H9 (cell line): ENCODE results near the gene PPP3CA. TPM values are rescaled to one million over a fixed set of nuclear protein-coding genes. Genes with fewer than 3 reads are reported as not detected.

Experiments used
- DNase-seq: peaks from one replicate; pipeline ENCODE4 v3.0.0-alpha.2; 2017
- H2AFZ ChIP-seq: one replicate; pipeline ENCODE4 v1.6.1; 2013; ENCODE audit warnings: mild to moderate bottlenecking, low read length, control low read depth, moderate library complexity
- H2AK5ac ChIP-seq: 2 replicates; pipeline ENCODE4 v1.6.1; 2013; ENCODE audit warnings: low read length, control low read depth, mixed read lengths; ENCODE audit not compliant: insufficient read length
- H2BK120ac ChIP-seq: one replicate; pipeline ENCODE4 v1.6.1; 2013; ENCODE audit warnings: low read depth, mild to moderate bottlenecking, low read length, control low read depth, inconsistent platforms; ENCODE audit not compliant: poor library complexity, severe bottlenecking
- H2BK12ac ChIP-seq: 2 replicates; pipeline ENCODE4 v1.6.1; 2013; ENCODE audit warnings: low read length, control low read depth, mixed read lengths, low read depth; ENCODE audit not compliant: insufficient read length
- H2BK15ac ChIP-seq: 2 replicates; pipeline ENCODE4 v1.6.1; 2013; ENCODE audit warnings: low read depth, low read length, control low read depth
- H2BK20ac ChIP-seq: one replicate; pipeline ENCODE4 v1.6.1; 2013; ENCODE audit warnings: low read depth, mild to moderate bottlenecking, low read length, control low read depth, inconsistent platforms; ENCODE audit not compliant: poor library complexity, severe bottlenecking
- H2BK5ac ChIP-seq: 2 replicates; pipeline ENCODE4 v1.6.1; 2013; ENCODE audit warnings: low read length, control low read depth, mixed read lengths; ENCODE audit not compliant: insufficient read length
- H3K14ac ChIP-seq: 2 replicates; pipeline ENCODE4 v1.6.1; 2013; ENCODE audit warnings: low read length, control low read depth; ENCODE audit not compliant: insufficient read depth
- H3K18ac ChIP-seq: 2 replicates; pipeline ENCODE4 v1.6.1; 2013; ENCODE audit warnings: low read depth, mild to moderate bottlenecking, mixed read lengths, low read length, control low read depth; ENCODE audit not compliant: insufficient read length
- H3K23ac ChIP-seq: 2 replicates; pipeline ENCODE4 v1.6.1; 2013; ENCODE audit warnings: low read length, control low read depth, mixed read lengths, low read depth; ENCODE audit not compliant: insufficient read length
- H3K23me2 ChIP-seq: 2 replicates; pipeline ENCODE4 v1.6.1; 2013; ENCODE audit warnings: low read depth, mild to moderate bottlenecking, mixed read lengths, low read length, control low read depth; ENCODE audit not compliant: insufficient read length, poor library complexity, severe bottlenecking
- H3K27ac ChIP-seq: 2 replicates; pipeline ENCODE4 v1.5.1; 2013; ENCODE audit warnings: low read length, control low read depth, mixed read lengths, low read depth; ENCODE audit not compliant: insufficient read length
- H3K27me3 ChIP-seq: 2 replicates; pipeline ENCODE4 v1.6.1; 2013; ENCODE audit warnings: low read length, control low read depth, inconsistent platforms; ENCODE audit not compliant: insufficient read depth
- H3K4ac ChIP-seq: 2 replicates; pipeline ENCODE4 v1.6.1; 2013; ENCODE audit warnings: low read depth, mild to moderate bottlenecking, control low read depth, inconsistent platforms, low read length, moderate library complexity
- H3K4me1 ChIP-seq: 2 replicates; pipeline ENCODE4 v1.6.1; 2013; ENCODE audit warnings: low read length, control low read depth, inconsistent platforms; ENCODE audit not compliant: insufficient read depth
- H3K4me2 ChIP-seq: 2 replicates; pipeline ENCODE4 v1.6.1; 2013; ENCODE audit warnings: low read length, control low read depth, mixed read lengths; ENCODE audit not compliant: insufficient read length, insufficient read depth
- H3K56ac ChIP-seq: 2 replicates; pipeline ENCODE4 v1.6.1; 2013; ENCODE audit warnings: low read depth, mild to moderate bottlenecking, mixed read lengths, low read length, control low read depth; ENCODE audit not compliant: insufficient read length
- H3K79me1 ChIP-seq: 2 replicates; pipeline ENCODE4 v1.6.1; 2013; ENCODE audit warnings: low read depth, mild to moderate bottlenecking, moderate library complexity, low read length, control low read depth, inconsistent platforms; ENCODE audit not compliant: insufficient read depth, poor library complexity, severe bottlenecking
- H3K79me2 ChIP-seq: 2 replicates; pipeline ENCODE4 v1.6.1; 2013; ENCODE audit warnings: low read length, control low read depth, inconsistent platforms; ENCODE audit not compliant: insufficient read depth
- H3K9ac ChIP-seq: 2 replicates; pipeline ENCODE4 v1.6.1; 2013; ENCODE audit warnings: low read length, control low read depth, mixed read lengths; ENCODE audit not compliant: insufficient read length; ENCODE audit errors: extremely low read depth
- H3K9me3 ChIP-seq: one replicate; pipeline ENCODE4 v1.6.1; 2013; ENCODE audit warnings: low read depth, low read length, inconsistent platforms; ENCODE audit not compliant: control insufficient read depth
- H3T11ph ChIP-seq: one replicate; pipeline ENCODE4 v1.6.1; 2013; ENCODE audit warnings: mild to moderate bottlenecking, low read length, control low read depth, inconsistent platforms
- H4K20me1 ChIP-seq: one replicate; pipeline ENCODE4 v1.6.1; 2013; ENCODE audit not compliant: control insufficient read depth, insufficient read length, insufficient read depth
- H4K5ac ChIP-seq: 2 replicates; pipeline ENCODE4 v1.6.1; 2013; ENCODE audit warnings: low read depth, mild to moderate bottlenecking, mixed read lengths, low read length, control low read depth; ENCODE audit not compliant: insufficient read length
- H4K8ac ChIP-seq: replicated peaks from 2 replicates; pipeline ENCODE4 v1.6.1; 2013; ENCODE audit warnings: low read length, control low read depth, mixed read lengths, low read depth; ENCODE audit not compliant: insufficient read length
- H4K91ac ChIP-seq: 2 replicates; pipeline ENCODE4 v1.6.1; 2013; ENCODE audit warnings: low read depth, mild to moderate bottlenecking, moderate library complexity, mixed read lengths, low read length, control low read depth; ENCODE audit not compliant: insufficient read length
- H3K27ac Mint-ChIP-seq, 3 experiments: 2 replicates in 2 of 3; 3 replicates in 1 of 3; pipeline ENCODE4 v1.8.0; 2020 to 2021; ENCODE audit warnings: mixed read lengths in 3 of 3, mild to moderate bottlenecking in 1 of 3, moderate library complexity in 1 of 3
- H3K27me3 Mint-ChIP-seq: 2 replicates; pipeline ENCODE4 v1.8.0; 2021; ENCODE audit warnings: low read depth, mild to moderate bottlenecking, moderate library complexity, mixed read lengths
- H3K36me3 Mint-ChIP-seq, 3 experiments: 2 replicates in 2 of 3; 3 replicates in 1 of 3; pipeline ENCODE4 v1.8.0; 2020 to 2021; ENCODE audit warnings: low read depth in 3 of 3, mixed read lengths in 3 of 3; ENCODE audit not compliant: insufficient read depth in 1 of 3
- H3K4me1 Mint-ChIP-seq, 2 experiments: 2 replicates each; pipeline ENCODE4 v1.8.0; 2020; ENCODE audit warnings: mixed read lengths in 2 of 2
- H3K4me3 Mint-ChIP-seq, 2 experiments: 2 replicates in 1 of 2; 3 replicates in 1 of 2; pipeline ENCODE4 v1.8.0; 2020 to 2021; ENCODE audit warnings: mild to moderate bottlenecking in 2 of 2, mixed read lengths in 2 of 2, moderate library complexity in 1 of 2
- H3K9me3 Mint-ChIP-seq, 2 experiments: 2 replicates in 1 of 2; 3 replicates in 1 of 2; pipeline ENCODE4 v1.8.0; 2020; ENCODE audit warnings: mild to moderate bottlenecking in 2 of 2, mixed read lengths in 2 of 2, moderate library complexity in 1 of 2
- CTCF ChIP-seq: fragments of 200-600 bp; sonication (generic); conservative IDR thresholded peaks from 3 replicates; pipeline ENCODE4 v1.8.0; 2021; ENCODE audit warnings: antibody characterized with exemption, mild to moderate bottlenecking
- WGBS: extraction: QIAGEN DNeasy Blood & Tissue Kit; methylation state at CpG from one replicate; pipeline ENCODE4 v1.1.7; 2013; ENCODE audit warnings: missing lambda C conversion rate, low lambda C conversion rate, mixed read lengths; ENCODE audit not compliant: insufficient read length; ENCODE audit errors: extremely low coverage; 5-methylcytosine and 5-hydroxymethylcytosine counted together
- total RNA-seq: library from RNA; stranded (reverse); gene quantifications from 2 replicates; pipeline ENCODE4 v1.2.1, GENCODE V29; 2021

Gene PPP3CA
- total RNA-seq, 1 experiment from 2014 or later = 16.8 TPM

GRCh38 chr4:101199507-101200285 lies 147.6 kb downstream of the PPP3CA start:
- TF ChIP-seq CTCF = no peak
- Mint-ChIP-seq H3K27me3 (no peaks in the 10 kb centered on the region), H3K4me1 (peaks cover 6 to 14% of the 10 kb centered on the region in 2 experiments; a peak in 3 of 4 replicates), H3K36me3 (peaks cover 0 to 3% (median 0%) of the 10 kb centered on the region in 3 experiments; a peak in 2 of 7 replicates), H3K4me3 (no peak overlapping the region), H3K9me3 (no peaks in the 10 kb centered on the region), H3K27ac (no peak overlapping the region)
- H4K20me1 ChIP-seq = no peaks in the 10 kb centered on the region
- no peak overlapping the region for H3K4ac ChIP-seq
- no peaks in the 10 kb centered on the region for H3K27me3 ChIP-seq
- no peak overlapping the region for H3K14ac ChIP-seq
- peaks cover 6% of the 10 kb centered on the region; the same call in 1 of the 2 replicates for H3K4me1 ChIP-seq
- peaks cover 3% of the 10 kb centered on the region for H3K79me1 ChIP-seq
- no CpG with 5 or more reads among the region's 3 CpGs for WGBS
- no peaks in the 10 kb centered on the region for H3K9me3 ChIP-seq
- no peak overlapping the region for H4K91ac ChIP-seq
- no peak overlapping the region for H2AFZ ChIP-seq
- no peak overlapping the region for H2BK120ac ChIP-seq
- no peak overlapping the region for H2BK15ac ChIP-seq
- no peaks in the 10 kb centered on the region for H3K23me2 ChIP-seq
- no peak overlapping the region for H2BK5ac ChIP-seq
- no peak overlapping the region for H4K5ac ChIP-seq
- no peak overlapping the region for H3K27ac ChIP-seq
- no peak overlapping the region for H3K23ac ChIP-seq
- no peak overlapping the region for H3K56ac ChIP-seq
- no peak overlapping the region for H2BK20ac ChIP-seq
- H3T11ph ChIP-seq = no peak overlapping the region
- no peak for DNase-seq
- no peak overlapping the region for H2AK5ac ChIP-seq
- no peak overlapping the region for H2BK12ac ChIP-seq
- no peak overlapping the region for H3K18ac ChIP-seq
- H3K4me2 ChIP-seq = no peak overlapping the region
- H3K9ac ChIP-seq = no peak overlapping the region
- no peak overlapping the region for H4K8ac ChIP-seq
- peaks cover 5% of the 10 kb centered on the region; the same call in 1 of the 2 replicates for H3K79me2 ChIP-seq
